ENCODE data around the gene SPOCK2. TPM values are rescaled to one million over a fixed set of nuclear protein-coding genes. Genes with fewer than 3 reads are reported as not detected.
"Not testable (repeated sequence)": the region's sequence is repeated elsewhere in the genome, so short reads cannot be mapped to it uniquely, and the experiment has no call there.

The SPOCK2 gene
- total and polyA plus RNA-seq, 5 donors = 4.9 to 12.8 (median 7.8) TPM

DNA sequence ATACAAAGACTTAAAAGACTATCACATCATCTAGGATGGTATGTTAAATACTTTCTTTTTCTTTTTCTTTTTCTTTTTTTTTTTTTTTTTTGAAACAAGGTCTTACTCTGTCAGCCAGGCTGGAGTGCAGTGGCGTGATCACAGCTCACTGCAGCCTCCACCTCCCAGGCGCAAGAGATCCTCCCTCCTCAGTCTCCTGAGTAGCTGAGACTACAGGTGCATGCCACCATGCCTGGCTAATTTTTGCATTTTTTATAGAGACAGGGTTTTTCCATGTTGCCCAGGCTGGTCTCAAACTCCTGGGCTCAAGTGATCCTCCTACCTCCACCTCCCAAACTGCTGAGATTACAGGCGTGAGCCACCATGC, 19.6 kb upstream of the SPOCK2 start:
- intact Hi-C loops (cut with DNase I); H3K4me3 ChIP-seq (ENCODE audit: low read length); H3K4me1 ChIP-seq (ENCODE audit: control insufficient read depth, insufficient read depth, low read length); DNase-seq; H3K27ac ChIP-seq (ENCODE audit: low read length); H3K27me3 ChIP-seq (ENCODE audit: control insufficient read depth, insufficient read depth); ATAC-seq; H3K9me3 ChIP-seq (ENCODE audit: control insufficient read depth, low read length): not testable (repeated sequence)
- 95% methylated on average over 3 of the region's 3 CpGs for WGBS

DNA sequence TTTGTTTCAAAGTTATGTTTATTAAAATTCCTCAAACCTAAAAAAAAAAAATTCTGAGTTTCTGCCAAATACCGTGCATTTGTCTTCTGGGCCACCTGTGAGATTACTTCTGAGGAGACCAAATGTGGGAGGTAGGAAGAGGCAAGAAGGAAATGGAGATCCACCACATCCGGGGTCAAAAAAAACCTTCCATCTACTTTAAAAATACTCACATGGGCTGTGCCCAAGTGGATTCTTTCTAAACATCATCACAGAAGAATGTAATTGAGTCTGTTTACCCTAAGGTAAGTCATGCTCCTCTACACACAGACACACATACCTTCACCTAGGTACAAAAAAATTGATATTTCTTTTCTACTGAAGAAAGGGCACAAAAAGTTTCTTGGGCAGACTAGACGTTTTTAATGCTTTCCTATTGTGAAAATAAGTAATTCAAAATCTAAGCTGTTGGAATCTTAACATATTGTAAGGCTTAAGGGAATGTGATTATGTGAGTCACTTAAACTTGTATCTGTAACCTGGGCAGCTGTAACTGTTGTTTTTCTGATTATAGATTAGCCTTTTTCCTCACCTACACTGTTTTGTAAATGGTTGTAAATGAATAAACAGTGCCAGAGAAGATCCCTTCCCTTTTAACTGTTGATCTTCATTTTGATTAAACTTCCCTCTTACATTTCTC, 19.1 kb upstream of the SPOCK2 start:
- DNase-seq (no peak), ATAC-seq (no peak)
- Histone ChIP-seq H3K9me3 (ENCODE audit: control insufficient read depth, low read length) (no peaks in the 10 kb centered on the region), H3K27ac (ENCODE audit: low read length) (no peak overlapping the region), H3K4me3 (ENCODE audit: low read length) (no peak overlapping the region), H3K4me1 (ENCODE audit: control insufficient read depth, insufficient read depth, low read length) (peaks cover 5% of the 10 kb centered on the region), H3K27me3 (ENCODE audit: control insufficient read depth, insufficient read depth) (no peaks in the 10 kb centered on the region)
- 56% methylated on average over 3 of the region's 3 CpGs for WGBS
- intact Hi-C loops (cut with DNase I) = no loop called here

DNA sequence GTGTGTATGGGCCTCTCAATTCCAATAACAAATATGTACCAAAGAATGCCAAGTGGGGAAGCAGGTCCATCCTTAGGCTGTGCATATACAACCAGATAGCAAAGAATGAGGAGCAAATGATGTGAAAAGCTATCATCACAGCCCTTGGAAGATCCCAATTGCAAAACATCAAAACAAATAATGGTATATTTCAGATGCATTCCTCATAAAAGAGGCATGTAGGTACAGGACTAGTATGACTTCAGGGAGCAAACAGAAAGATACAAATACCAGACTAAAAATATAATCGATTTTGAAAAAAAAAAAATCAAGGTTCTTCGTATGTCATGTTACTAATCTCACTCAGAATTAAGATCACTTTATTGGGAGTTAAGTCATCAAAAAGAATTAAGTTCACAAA, 18.5 kb upstream of the SPOCK2 start:
- Histone ChIP-seq H3K4me1 (ENCODE audit: control insufficient read depth, insufficient read depth, low read length) (peaks cover 5% of the 10 kb centered on the region), H3K27ac (ENCODE audit: low read length) (peak overlapping the region; percentile 23), H3K4me3 (ENCODE audit: low read length) (no peak overlapping the region), H3K9me3 (ENCODE audit: control insufficient read depth, low read length) (no peaks in the 10 kb centered on the region), H3K27me3 (ENCODE audit: control insufficient read depth, insufficient read depth) (no peaks in the 10 kb centered on the region)
- ATAC-seq (no peak), DNase-seq (no peak)
- intact Hi-C loops (cut with DNase I) = no loop called here
- 94% methylated on average over 2 of the region's 2 CpGs for WGBS

DNA sequence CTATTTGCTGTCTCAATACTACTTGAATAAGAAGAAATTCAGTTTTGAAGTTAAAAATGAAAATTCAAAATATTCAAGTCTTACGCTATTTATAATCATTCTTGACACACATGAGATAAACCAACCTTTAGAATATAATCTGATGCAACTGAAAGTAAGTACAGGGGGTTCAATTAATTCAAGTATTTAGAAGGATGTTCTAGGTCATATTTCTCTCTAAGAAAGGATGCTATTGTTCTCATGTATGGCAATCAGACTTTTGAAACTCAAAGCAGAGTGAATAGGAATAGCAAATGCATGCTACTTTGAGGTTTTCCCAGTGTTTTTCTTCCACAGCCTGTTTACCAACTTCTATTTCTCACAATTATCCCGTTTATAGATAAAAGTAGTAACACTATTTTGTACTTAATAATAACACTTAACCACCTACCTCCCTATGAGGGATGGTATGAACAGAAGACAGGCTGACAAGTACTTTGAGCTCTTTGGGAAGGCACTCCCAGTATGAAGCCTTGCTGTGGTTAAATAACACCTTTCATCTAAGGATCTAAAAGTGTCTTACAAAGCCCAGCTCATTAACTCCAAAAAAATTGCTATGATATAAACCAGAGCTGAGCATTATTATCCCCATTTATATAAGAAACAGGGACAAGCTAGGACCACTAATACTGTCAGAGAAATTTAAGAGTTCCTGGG, 18.0 kb upstream of the SPOCK2 start:
- Histone ChIP-seq H3K4me3 (ENCODE audit: low read length) (no peak overlapping the region), H3K27ac (ENCODE audit: low read length) (peak overlapping the region; percentile 23), H3K27me3 (ENCODE audit: control insufficient read depth, insufficient read depth) (no peaks in the 10 kb centered on the region), H3K4me1 (ENCODE audit: control insufficient read depth, insufficient read depth, low read length) (peaks cover 5% of the 10 kb centered on the region), H3K9me3 (ENCODE audit: control insufficient read depth, low read length) (no peaks in the 10 kb centered on the region)
- DNase-seq (no peak), ATAC-seq (no peak)
- WGBS = 75% methylated on average over 2 of the region's 2 CpGs
- intact Hi-C loops (cut with DNase I) = no loop called here

DNA sequence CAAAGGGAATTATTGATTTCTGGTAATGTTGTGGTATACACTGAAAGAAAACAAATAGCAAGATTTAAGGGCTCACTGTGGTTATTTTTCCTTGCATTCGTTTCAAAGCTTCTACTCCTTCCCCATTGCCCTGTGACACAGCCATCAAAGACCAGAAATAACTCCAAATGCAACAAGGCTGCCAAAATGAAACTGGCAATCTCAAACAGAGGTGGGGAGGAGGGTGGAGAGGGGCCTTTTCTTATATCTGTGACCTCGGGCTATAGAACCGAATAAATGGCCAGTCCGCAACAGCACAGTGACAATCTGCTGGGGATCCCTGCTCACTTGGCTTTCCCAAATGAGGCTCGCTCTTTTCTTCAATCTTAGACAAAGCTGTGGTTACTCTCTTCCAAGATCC, 17.4 kb upstream of the SPOCK2 start:
- DNase-seq (no peak), ATAC-seq (no peak)
- Histone ChIP-seq H3K9me3 (ENCODE audit: control insufficient read depth, low read length) (no peaks in the 10 kb centered on the region), H3K27me3 (ENCODE audit: control insufficient read depth, insufficient read depth) (no peaks in the 10 kb centered on the region), H3K4me3 (ENCODE audit: low read length) (no peak overlapping the region), H3K4me1 (ENCODE audit: control insufficient read depth, insufficient read depth, low read length) (peaks cover 5% of the 10 kb centered on the region), H3K27ac (ENCODE audit: low read length) (peak overlapping the region; percentile 61)
- intact Hi-C loops (cut with DNase I) = no loop called here
- WGBS = 69% methylated on average over 5 of the region's 5 CpGs

DNA sequence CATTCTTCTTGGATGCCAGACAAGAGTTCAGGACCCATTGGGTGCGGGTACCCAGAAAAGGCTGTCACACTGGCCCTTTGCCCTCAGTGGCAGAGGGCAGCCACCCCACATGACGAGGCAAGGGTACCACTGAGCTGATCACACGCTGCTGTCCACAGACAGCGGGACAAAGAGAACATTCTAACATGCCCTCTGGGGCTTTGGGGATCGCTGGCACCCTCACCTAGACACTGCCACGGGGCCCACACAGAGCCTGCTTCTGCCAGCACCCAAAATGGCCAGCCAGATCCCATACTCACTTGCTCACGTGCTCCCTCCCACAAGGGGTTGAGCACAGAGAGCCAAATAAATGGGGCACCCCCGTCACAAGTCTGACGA, 16.7 kb upstream of the SPOCK2 start:
- intact Hi-C loops (cut with DNase I) = no loop called here
- H3K4me3 ChIP-seq (ENCODE audit: low read length) = no peak overlapping the region

DNA sequence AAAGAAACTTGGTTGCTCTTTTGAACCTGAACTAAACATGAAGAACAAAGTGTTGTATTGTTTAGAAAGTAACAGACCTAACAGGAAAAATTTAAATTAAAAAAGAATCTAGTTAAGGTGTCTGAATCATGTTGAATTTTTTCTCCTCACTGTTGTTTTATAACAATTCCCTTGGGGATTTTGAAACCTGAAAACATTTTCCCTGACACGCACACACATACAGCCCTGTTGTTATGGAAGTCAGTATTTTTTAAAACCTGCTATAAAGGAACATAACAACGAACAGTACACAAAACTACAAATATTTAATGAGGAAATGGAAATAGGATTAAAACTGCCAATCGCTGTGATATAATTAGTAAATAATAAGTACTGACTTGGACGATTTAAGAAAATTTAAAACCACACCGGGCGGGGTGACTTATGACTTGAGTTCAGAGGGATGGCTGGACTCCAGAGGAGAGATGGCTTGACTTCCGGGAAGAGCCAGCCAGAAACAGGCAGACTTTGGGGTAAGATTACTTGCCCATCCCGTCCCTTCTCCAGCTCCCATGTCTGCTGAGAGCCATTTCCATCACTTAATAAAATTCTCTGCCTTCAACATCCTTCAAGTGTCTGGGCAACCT, 16.2 kb upstream of the SPOCK2 start:
- DNase-seq (no peak), ATAC-seq (peak in 1 of 2 donors; percentile 5)
- H3K4me3 ChIP-seq (ENCODE audit: low read length) = no peak overlapping the region
- H3K4me1 ChIP-seq (ENCODE audit: control insufficient read depth, insufficient read depth, low read length) = no peaks in the 10 kb centered on the region
- no peak overlapping the region for H3K27ac ChIP-seq (ENCODE audit: low read length)
- no peaks in the 10 kb centered on the region for H3K9me3 ChIP-seq (ENCODE audit: control insufficient read depth, low read length)
- intact Hi-C loops (cut with DNase I) = no loop called here
- no peaks in the 10 kb centered on the region for H3K27me3 ChIP-seq (ENCODE audit: control insufficient read depth, insufficient read depth)
- WGBS = 76% methylated on average over 8 of the region's 8 CpGs

More for the DNA sequence above, 16.7 kb upstream of the SPOCK2 start:
- Histone ChIP-seq H3K27ac (ENCODE audit: low read length) (no peak overlapping the region), H3K27me3 (ENCODE audit: control insufficient read depth, insufficient read depth) (no peaks in the 10 kb centered on the region), H3K9me3 (ENCODE audit: control insufficient read depth, low read length) (no peaks in the 10 kb centered on the region), H3K4me1 (ENCODE audit: control insufficient read depth, insufficient read depth, low read length) (peaks cover 3% of the 10 kb centered on the region)
- ATAC-seq = peak; percentile 10 to 21
- no peak for DNase-seq
- WGBS = 89% methylated on average over 9 of the region's 9 CpGs

DNA sequence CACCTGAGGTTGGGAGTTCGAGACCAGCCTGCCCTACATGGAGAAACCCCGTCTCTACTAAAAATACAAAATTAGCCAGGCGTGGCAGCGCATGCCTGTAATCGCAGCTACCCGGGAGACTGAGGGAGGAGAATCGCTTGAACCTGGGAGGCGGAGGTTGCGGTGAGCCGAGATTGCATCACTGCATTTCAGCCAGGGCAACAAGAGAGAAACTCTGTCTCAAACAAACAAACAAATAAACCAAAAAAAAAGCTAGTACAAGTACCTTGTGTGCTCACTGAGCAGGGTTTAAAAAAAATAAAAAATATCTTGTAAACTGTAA, 11.2 kb upstream of the SPOCK2 start:
- H3K27ac ChIP-seq (ENCODE audit: low read length) = no peak overlapping the region

DNA sequence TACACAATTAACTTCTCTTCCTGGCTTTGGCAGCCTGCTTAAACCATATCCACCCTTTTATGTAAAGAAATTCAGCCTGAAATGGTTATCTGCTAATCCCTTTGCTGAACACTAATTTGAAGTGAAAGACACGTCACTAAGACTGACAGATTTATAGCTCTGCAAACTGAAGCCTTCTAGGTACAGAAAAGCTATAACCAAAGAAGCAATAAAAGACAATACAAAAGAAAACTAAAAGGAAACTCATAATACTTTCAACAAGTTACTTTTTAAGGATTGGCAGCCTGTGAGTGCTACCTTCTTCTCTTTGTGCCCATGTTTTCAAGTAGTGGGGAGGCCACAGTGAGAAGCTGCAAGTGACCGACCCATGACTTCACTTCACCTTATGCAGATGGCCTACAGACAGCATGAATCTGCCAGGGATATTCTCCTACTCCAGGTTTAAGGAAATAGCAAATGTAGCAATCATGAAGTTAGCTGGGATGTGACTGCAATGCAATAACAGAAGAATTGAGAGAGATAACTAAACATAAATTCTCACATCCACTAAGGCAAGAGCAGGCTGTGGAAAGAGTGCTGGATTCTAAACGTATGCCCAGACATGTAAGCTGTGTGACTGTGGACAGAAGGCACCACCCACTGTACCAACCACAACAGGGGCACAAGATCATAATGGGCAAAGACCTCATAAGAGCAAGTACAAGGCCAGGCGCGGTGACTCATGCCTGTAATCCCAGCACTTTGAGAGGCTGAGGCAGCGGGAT, 10.7 kb upstream of the SPOCK2 start:
- DNase-seq (no peak), ATAC-seq (no peak)
- Histone ChIP-seq H3K9me3 (ENCODE audit: control insufficient read depth, low read length) (no peaks in the 10 kb centered on the region), H3K27me3 (ENCODE audit: control insufficient read depth, insufficient read depth) (no peaks in the 10 kb centered on the region), H3K27ac (ENCODE audit: low read length) (no peak overlapping the region), H3K4me1 (ENCODE audit: control insufficient read depth, insufficient read depth, low read length) (peaks cover 2% of the 10 kb centered on the region), H3K4me3 (ENCODE audit: low read length) (no peak overlapping the region)
- intact Hi-C loops (cut with DNase I) = no loop called here
- WGBS = 90% methylated on average over 6 of the region's 6 CpGs

More for the DNA sequence above, 11.2 kb upstream of the SPOCK2 start:
- Histone ChIP-seq H3K27me3 (ENCODE audit: control insufficient read depth, insufficient read depth) (no peaks in the 10 kb centered on the region), H3K9me3 (ENCODE audit: control insufficient read depth, low read length) (no peaks in the 10 kb centered on the region), H3K4me3 (ENCODE audit: low read length) (no peak overlapping the region), H3K4me1 (ENCODE audit: control insufficient read depth, insufficient read depth, low read length) (peaks cover 2% of the 10 kb centered on the region)
- intact Hi-C loops (cut with DNase I) = no loop called here
- ATAC-seq = no peak
- no peak for DNase-seq
- 97% methylated on average over 10 of the region's 10 CpGs for WGBS

DNA sequence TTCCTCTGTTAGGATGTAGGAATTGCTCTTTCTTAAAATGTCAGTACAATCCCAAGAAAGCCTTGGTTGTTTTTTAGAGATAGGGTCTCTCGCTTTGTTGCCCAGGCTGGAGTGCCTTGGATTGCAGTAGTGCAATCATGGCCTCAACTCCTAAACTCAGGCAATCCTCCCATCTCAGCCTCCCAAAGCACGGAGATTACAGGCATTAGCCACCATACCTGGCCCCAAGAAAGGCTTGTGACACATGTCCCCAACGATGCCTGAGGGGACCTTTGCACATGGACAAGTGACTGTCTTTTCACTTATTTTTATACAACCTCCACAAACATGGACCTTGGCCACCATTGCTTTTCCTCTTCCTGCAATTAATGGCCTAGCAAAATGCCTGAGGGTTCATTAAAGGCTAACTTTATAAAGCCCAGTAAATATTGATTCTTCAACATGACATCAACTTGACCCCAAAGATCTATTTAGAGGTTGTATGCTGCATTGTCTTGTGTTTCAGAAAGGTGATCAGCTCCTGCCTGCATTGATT, 10.0 kb upstream of the SPOCK2 start:
- H3K27ac ChIP-seq (ENCODE audit: low read length) = peak overlapping the region; percentile 40
- peak; percentile 6 to 7 for ATAC-seq

More for the DNA sequence above, 10.0 kb upstream of the SPOCK2 start:
- 88% methylated on average over 3 of the region's 3 CpGs for WGBS
- H3K27me3 ChIP-seq (ENCODE audit: control insufficient read depth, insufficient read depth) = no peaks in the 10 kb centered on the region
- DNase-seq = no peak
- no peaks in the 10 kb centered on the region for H3K9me3 ChIP-seq (ENCODE audit: control insufficient read depth, low read length)
- no peak overlapping the region for H3K4me3 ChIP-seq (ENCODE audit: low read length)
- intact Hi-C loops (cut with DNase I) = no loop called here
- peaks cover 2% of the 10 kb centered on the region for H3K4me1 ChIP-seq (ENCODE audit: control insufficient read depth, insufficient read depth, low read length)
